ENCODE data around the gene ESR2. TPM values are rescaled to one million over a fixed set of nuclear protein-coding genes. Genes with fewer than 3 reads are reported as not detected.
"Not testable (repeated sequence)": the region's sequence is repeated elsewhere in the genome, so short reads cannot be mapped to it uniquely, and the experiment has no call there.

Gene ESR2
- polyA plus RNA-seq, 10 donors, result 0.25 to 0.72 (median 0.40) TPM

GRCh38 chr14:64040044-64040443 lies 254.1 kb downstream of the ESR2 start:
- no peak for DNase-seq

GRCh38 chr14:64038841-64039542 lies 255.2 kb downstream of the ESR2 start:
- no peak for DNase-seq

- DNase-seq, result not testable (repeated sequence)
These were observed 256.1 kb downstream of the ESR2 start for GRCh38 chr14:64037869-64038745.

GRCh38 chr14:64035143-64035542 lies 259.0 kb downstream of the ESR2 start:
- no peak for DNase-seq

Other genes starting within 250 kb of the ESR2 start
- gene MTHFD1, start 94.0 kb upstream of the ESR2 start, polyA plus RNA-seq (ENCODE audit: insufficient read length in 10 of 10), result 10 to 100 TPM; 42.4 to 56.2 (median 48.3) TPM
- gene AKAP5, start 171.1 kb upstream of the ESR2 start, polyA plus RNA-seq (ENCODE audit: insufficient read length in 10 of 10), result 1 to 10 TPM in 1 of 10 donors, under 1 TPM in 9; 0.38 to 1.1 (median 0.52) TPM
- 10 to 100 TPM in 3 of 10 donors, 1 to 10 TPM in 7; 5.6 to 11.5 (median 7.6) TPM for gene ZBTB25, start 209.5 kb upstream of the ESR2 start, polyA plus RNA-seq (ENCODE audit: insufficient read length in 10 of 10)
- gene ZBTB1, start 210.4 kb upstream of the ESR2 start, polyA plus RNA-seq (ENCODE audit: insufficient read length in 10 of 10), result 10 to 100 TPM; 27.2 to 41.4 (median 34.2) TPM
- 10 to 100 TPM in 1 of 10 donors, 1 to 10 TPM in 9; 4.1 to 12.4 (median 6.5) TPM for gene HSPA2, start 246.4 kb upstream of the ESR2 start, polyA plus RNA-seq (ENCODE audit: insufficient read length in 10 of 10)

Data from muscle of back (tissue), 11 donors.